Activated T-helper 2 cell treated with anti-CD3 and anti-CD28 coated beads, Interferon-gamma antibody, Interleukin-2, Interleukin-4, amounts not matched to agents 10 μg/mL and 5 μg/mL and 100 μg/mL, durations not matched to agents 14 hours and 24 hours and 36 hours (primary cell): ENCODE data around the gene SF3B2. TPM values are rescaled to one million over a fixed set of nuclear protein-coding genes. Genes with fewer than 3 reads are reported as not detected.
"Not testable (repeated sequence)": the region's sequence is repeated elsewhere in the genome, so short reads cannot be mapped to it uniquely, and the experiment has no call there.

Source experiments
- DNase-seq: peaks from one replicate; pipeline ENCODE4 v3.0.0; 2021; ENCODE audit warnings: low spot score
- H3K27ac Mint-ChIP-seq: one replicate; pipeline ENCODE4 v1.8.0; 2021; ENCODE audit warnings: mixed read lengths
- H3K27me3 Mint-ChIP-seq: one replicate; pipeline ENCODE4 v1.8.0; 2021; ENCODE audit warnings: low read depth, mixed read lengths
- H3K36me3 Mint-ChIP-seq: one replicate; pipeline ENCODE4 v1.8.0; 2021; ENCODE audit warnings: low read depth, mixed read lengths
- H3K4me1 Mint-ChIP-seq: one replicate; pipeline ENCODE4 v1.8.0; 2021; ENCODE audit warnings: low read depth, mixed read lengths
- H3K4me3 Mint-ChIP-seq: one replicate; pipeline ENCODE4 v1.8.0; 2021; ENCODE audit warnings: low read depth, mild to moderate bottlenecking, moderate library complexity, mixed read lengths
- H3K9me3 Mint-ChIP-seq: one replicate; pipeline ENCODE4 v1.8.0; 2021; ENCODE audit warnings: mixed read lengths
- intact Hi-C: fragments of 100-400 bp; cut with micrococcal nuclease; formaldehyde crosslinking; loops from one replicate; pipeline ENCODE4 v1.15.1; 2023
- total RNA-seq: library from RNA; stranded (reverse); gene quantifications from 2 replicates; pipeline ENCODE4 v1.2.3, GENCODE V29; 2022

SF3B2 gene
- total RNA-seq, 1 donor from 2014 or later: 268 TPM

GRCh38 chr11:66112601-66113499 lies 60.7 kb downstream of the SF3B2 start:
- Mint-ChIP-seq H3K36me3 (peaks cover 7% of the 10 kb centered on the region), H3K4me1 (peaks cover 74% of the 10 kb centered on the region), H3K27ac (peak overlapping the region; percentile 79), H3K4me3 (peak overlapping the region; percentile 30), H3K9me3 (no peaks in the 10 kb centered on the region), H3K27me3 (no peaks in the 10 kb centered on the region)
- intact Hi-C loops: no loop called here
- no peak for DNase-seq

- DNase-seq, H3K36me3 Mint-ChIP-seq, H3K9me3 Mint-ChIP-seq, H3K27me3 Mint-ChIP-seq: not testable (repeated sequence)
- intact Hi-C loops: loop anchor here (1.0 kb wide), 2 partner anchors 8 to 11 kb away; no protein-coding TSS in a partner anchor
- Mint-ChIP-seq H3K27ac (peak overlapping the region; percentile 84), H3K4me3 (peak overlapping the region; percentile 67), H3K4me1 (peaks cover 71% of the 10 kb centered on the region)
Measured at GRCh38 chr11:66114957-66115356, 62.8 kb downstream of the SF3B2 start.

- Mint-ChIP-seq H3K4me3 (peak overlapping the region; percentile 67), H3K9me3 (no peaks in the 10 kb centered on the region), H3K4me1 (peaks cover 73% of the 10 kb centered on the region), H3K27me3 (no peaks in the 10 kb centered on the region), H3K27ac (peak overlapping the region; percentile 84), H3K36me3 (peaks cover 6% of the 10 kb centered on the region)
- intact Hi-C loops: loop anchor here (1.0 kb wide), 2 partner anchors 8 to 11 kb away; no protein-coding TSS in a partner anchor
- DNase-seq: no peak
Measured at GRCh38 chr11:66115638-66116301, 63.6 kb downstream of the SF3B2 start.

- Mint-ChIP-seq H3K4me1 (peaks cover 78% of the 10 kb centered on the region), H3K4me3 (peak overlapping the region; percentile 73), H3K9me3 (no peaks in the 10 kb centered on the region), H3K27ac (peak overlapping the region; percentile 84), H3K36me3 (peaks cover 9% of the 10 kb centered on the region), H3K27me3 (no peaks in the 10 kb centered on the region)
- DNase-seq: no peak
- intact Hi-C loops: no loop called here
Measured at GRCh38 chr11:66116576-66117361, 64.6 kb downstream of the SF3B2 start.

GRCh38 chr11:66118847-66119246 lies 66.7 kb downstream of the SF3B2 start:
- H3K9me3 Mint-ChIP-seq: no peaks in the 10 kb centered on the region
- H3K27me3 Mint-ChIP-seq: no peaks in the 10 kb centered on the region
- H3K4me1 Mint-ChIP-seq: peaks cover 63% of the 10 kb centered on the region
- H3K4me3 Mint-ChIP-seq: no peak overlapping the region
- H3K36me3 Mint-ChIP-seq: peaks cover 8% of the 10 kb centered on the region
- no peak for DNase-seq
- peak overlapping the region; percentile 44 for H3K27ac Mint-ChIP-seq
- intact Hi-C loops: no loop called here

Other genes with a start within 250 kb of the SF3B2 start
- gene SNX32, start 218.4 kb upstream of the SF3B2 start, total RNA-seq: 0.64 and 0.96 TPM in 2 replicates
- gene CFL1, start 194.2 kb upstream of the SF3B2 start, total RNA-seq: 1,155 and 1,184 TPM in 2 replicates
- 84.9 and 90.5 TPM in 2 replicates for gene MUS81, start 191.9 kb upstream of the SF3B2 start, total RNA-seq
- gene EFEMP2, start 179.6 kb upstream of the SF3B2 start, total RNA-seq: 8.8 and 9.2 TPM in 2 replicates
- gene CTSW, start 172.5 kb upstream of the SF3B2 start, total RNA-seq: 10.0 and 10.3 TPM in 2 replicates
- gene FIBP, start 163.9 kb upstream of the SF3B2 start, total RNA-seq: 95.4 and 99.8 TPM in 2 replicates
- 53.2 and 55.2 TPM in 2 replicates for gene CCDC85B, start 161.7 kb upstream of the SF3B2 start, total RNA-seq
- 24.0 and 25.9 TPM in 2 replicates for gene FOSL1, start 152.0 kb upstream of the SF3B2 start, total RNA-seq
- gene C11orf68, start 133.3 kb upstream of the SF3B2 start, total RNA-seq: 23.7 and 23.8 TPM in 2 replicates
- gene DRAP1, start 132.9 kb upstream of the SF3B2 start, total RNA-seq: 116 and 118 TPM in 2 replicates
- gene TSGA10IP, start 106.9 kb upstream of the SF3B2 start, total RNA-seq: not detected in 2 replicates
- gene SART1, start 90.6 kb upstream of the SF3B2 start, total RNA-seq: 81.7 and 98.5 TPM in 2 replicates
- 64.5 and 65.2 TPM in 2 replicates for gene EIF1AD, start 50.2 kb upstream of the SF3B2 start, total RNA-seq
- gene BANF1, start 49.9 kb upstream of the SF3B2 start, total RNA-seq: 272 and 281 TPM in 2 replicates
- 0.69 and 0.75 TPM in 2 replicates for gene CST6, start 40.4 kb upstream of the SF3B2 start, total RNA-seq
- 0.46 and 0.78 TPM in 2 replicates for gene CATSPER1, start 25.9 kb upstream of the SF3B2 start, total RNA-seq
- 0.18 TPM in 1 of 2 replicates, not detected in the other for gene GAL3ST3, start 3.2 kb upstream of the SF3B2 start, total RNA-seq
- gene PACS1, start 17.9 kb downstream of the SF3B2 start, total RNA-seq: 75.6 and 83.7 TPM in 2 replicates
- gene KLC2, start 205.3 kb downstream of the SF3B2 start, total RNA-seq: 48.3 and 51.9 TPM in 2 replicates
- 134 and 139 TPM in 2 replicates for gene RAB1B, start 216.3 kb downstream of the SF3B2 start, total RNA-seq
- gene CNIH2, start 225.8 kb downstream of the SF3B2 start, total RNA-seq: 0.91 and 1.5 TPM in 2 replicates
- gene YIF1A, start 236.8 kb downstream of the SF3B2 start, total RNA-seq: 78.9 and 85.2 TPM in 2 replicates
- not detected in 2 replicates for gene TMEM151A, start 239.5 kb downstream of the SF3B2 start, total RNA-seq